Activated CD8-positive, alpha-beta memory T cell treated with anti-CD3 and anti-CD28 coated beads, Interleukin-2, amount 50 U/mL, for 1 hour (primary cell): ENCODE results near the gene TRIM56.

Source experiments
- DNase-seq: peaks from one replicate; pipeline ENCODE4 v3.0.0-alpha.2; 2020; ENCODE audit errors: extremely low read depth

The TRIM56 gene

GRCh38 chr7:101133621-101134398 lies 48.5 kb downstream of the TRIM56 start:
- DNase-seq, result no peak

- no peak for DNase-seq
Measured at GRCh38 chr7:101134399-101134980, 49.2 kb downstream of the TRIM56 start.

GRCh38 chr7:101137651-101138212 lies 52.5 kb downstream of the TRIM56 start:
- DNase-seq, result no peak

- DNase-seq, result peak; percentile 71
Measured at GRCh38 chr7:101138213-101138870, 53.1 kb downstream of the TRIM56 start.

GRCh38 chr7:101140339-101140699 lies 55.0 kb downstream of the TRIM56 start:
- DNase-seq, result no peak

GRCh38 chr7:101140746-101141382 lies 55.6 kb downstream of the TRIM56 start:
- DNase-seq, result no peak
